SU-DHL-6 (cell line): ENCODE results near the gene ZFP3.

ENCODE experiments used
- EZH2phosphoT487 ChIP-seq: fragments of 200-600 bp; sonication (generic), shearing (Covaris generic); conservative IDR thresholded peaks from 2 replicates; pipeline ENCODE4 v1.6.1; 2018; ENCODE audit warnings: mild to moderate bottlenecking, antibody characterized with exemption, low read length, moderate library complexity, mixed read lengths
- TF ChIP-seq, protein P1 (sequence below): fragments of 200-600 bp; sonication (generic); IDR thresholded peaks from one replicate; pipeline ENCODE4 v1.5.1; 2017; ENCODE audit warnings: antibody characterized with exemption, mild to moderate bottlenecking, low read length, moderate library complexity; ENCODE audit not compliant: insufficient read depth, poor library complexity, severe bottlenecking

DNA sequence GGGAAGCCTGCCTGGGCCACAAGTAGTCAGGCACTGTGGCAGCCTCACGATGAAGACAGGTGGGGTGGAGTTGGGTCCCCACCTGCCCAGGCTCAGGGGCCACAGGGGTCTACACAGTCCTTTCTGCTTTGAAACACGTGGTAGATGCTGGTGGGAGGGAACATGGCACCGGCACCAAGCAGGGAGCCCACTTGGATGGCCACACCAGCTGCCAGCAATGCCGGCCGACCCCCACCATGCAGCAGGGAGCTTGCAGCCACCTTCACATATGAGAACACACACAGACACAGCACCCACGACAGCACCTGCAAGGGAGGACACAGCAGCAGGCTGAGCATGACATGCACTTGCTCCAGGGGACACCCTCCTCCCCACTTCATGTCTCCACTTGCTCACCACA, 45.4 kb upstream of the ZFP3 start:
- TF ChIP-seq, protein P1, sequence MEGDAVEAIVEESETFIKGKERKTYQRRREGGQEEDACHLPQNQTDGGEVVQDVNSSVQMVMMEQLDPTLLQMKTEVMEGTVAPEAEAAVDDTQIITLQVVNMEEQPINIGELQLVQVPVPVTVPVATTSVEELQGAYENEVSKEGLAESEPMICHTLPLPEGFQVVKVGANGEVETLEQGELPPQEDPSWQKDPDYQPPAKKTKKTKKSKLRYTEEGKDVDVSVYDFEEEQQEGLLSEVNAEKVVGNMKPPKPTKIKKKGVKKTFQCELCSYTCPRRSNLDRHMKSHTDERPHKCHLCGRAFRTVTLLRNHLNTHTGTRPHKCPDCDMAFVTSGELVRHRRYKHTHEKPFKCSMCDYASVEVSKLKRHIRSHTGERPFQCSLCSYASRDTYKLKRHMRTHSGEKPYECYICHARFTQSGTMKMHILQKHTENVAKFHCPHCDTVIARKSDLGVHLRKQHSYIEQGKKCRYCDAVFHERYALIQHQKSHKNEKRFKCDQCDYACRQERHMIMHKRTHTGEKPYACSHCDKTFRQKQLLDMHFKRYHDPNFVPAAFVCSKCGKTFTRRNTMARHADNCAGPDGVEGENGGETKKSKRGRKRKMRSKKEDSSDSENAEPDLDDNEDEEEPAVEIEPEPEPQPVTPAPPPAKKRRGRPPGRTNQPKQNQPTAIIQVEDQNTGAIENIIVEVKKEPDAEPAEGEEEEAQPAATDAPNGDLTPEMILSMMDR: no peak
- TF ChIP-seq EZH2phosphoT487: no peak
